Measurements from ENCODE around the gene KCP.
"Not testable (repeated sequence)": the region's sequence is repeated elsewhere in the genome, so short reads cannot be mapped to it uniquely, and the experiment has no call there.

- not testable (repeated sequence) for TF ChIP-seq POLR2A, CTCF (IDR thresholded peaks at IDR 0.05)
Measured at GRCh38 chr7:128943251-128943650, 32.7 kb upstream of the KCP start.
